Esophagus (tissue), 2 donors: ENCODE data around the gene MORN3. TPM values are rescaled to one million over a fixed set of nuclear protein-coding genes. Genes with fewer than 3 reads are reported as not detected.
"Not testable (repeated sequence)": the region's sequence is repeated elsewhere in the genome, so short reads cannot be mapped to it uniquely, and the experiment has no call there.

Source experiments
- H3K27ac ChIP-seq, 2 donors: one replicate each; pipeline ENCODE4 v1.5.1; 2013; ENCODE audit warnings: low read depth in 2 of 2, mild to moderate bottlenecking in 2 of 2, inconsistent platforms in 1 of 2, low read length in 1 of 2, moderate library complexity in 1 of 2
- H3K27me3 ChIP-seq, 2 donors: one replicate each; pipeline ENCODE4 v1.6.1; 2013; ENCODE audit warnings: low read length in 2 of 2, control low read depth in 1 of 2, mild to moderate bottlenecking in 1 of 2; ENCODE audit not compliant: insufficient read depth in 2 of 2, control insufficient read depth in 1 of 2
- H3K36me3 ChIP-seq, 2 donors: one replicate each; pipeline ENCODE4 v1.6.1; 2013; ENCODE audit warnings: low read length in 1 of 2; ENCODE audit not compliant: control insufficient read depth in 2 of 2, insufficient read depth in 2 of 2
- H3K4me1 ChIP-seq, 2 donors: one replicate each; pipeline ENCODE4 v1.6.1; 2013; ENCODE audit warnings: low read length in 1 of 2; ENCODE audit not compliant: control insufficient read depth in 2 of 2, insufficient read depth in 2 of 2
- H3K4me3 ChIP-seq, 2 donors: one replicate each; pipeline ENCODE4 v1.5.1; 2013; ENCODE audit warnings: low read length in 2 of 2, mild to moderate bottlenecking in 2 of 2, low read depth in 1 of 2, moderate library complexity in 1 of 2
- H3K9me3 ChIP-seq, 2 donors: one replicate each; pipeline ENCODE4 v1.6.1; 2013; ENCODE audit warnings: mild to moderate bottlenecking in 2 of 2, low read depth in 1 of 2, low read length in 1 of 2, moderate library complexity in 1 of 2; ENCODE audit not compliant: control insufficient read depth in 2 of 2, insufficient read depth in 1 of 2
- WGBS, 2 donors: extraction: QIAGEN DNeasy Blood & Tissue Kit; methylation state at CpG; one replicate each; pipeline ENCODE4 v1.1.7; 2013; 5-methylcytosine and 5-hydroxymethylcytosine counted together
- polyA plus RNA-seq, 2 donors: library from polyadenylated mRNA; stranded (reverse); fragments of 200-250 nt; gene quantifications; one replicate each; pipeline ENCODE4 v1.2.3, GENCODE V29; 2013
- donor health status: healthy with polysubstance abuse.
- donor health status: Bipolar disorder and iron deficiency.

MORN3 gene
- polyA plus RNA-seq, 2 donors: 0.12 to 0.13 TPM

- Histone ChIP-seq H3K4me3 (no peak overlapping the region), H3K4me1 (no peaks in the 10 kb centered on the region), H3K27me3 (no peaks in the 10 kb centered on the region), H3K9me3 (no peaks in the 10 kb centered on the region), H3K27ac (no peak overlapping the region), H3K36me3 (no peaks in the 10 kb centered on the region)
- 72 to 74% methylated on average over 7 of the region's 7 CpGs for WGBS, 2 donors
Observed at GRCh38 chr12:121693155-121693687, 23.8 kb upstream of the MORN3 start.

DNA sequence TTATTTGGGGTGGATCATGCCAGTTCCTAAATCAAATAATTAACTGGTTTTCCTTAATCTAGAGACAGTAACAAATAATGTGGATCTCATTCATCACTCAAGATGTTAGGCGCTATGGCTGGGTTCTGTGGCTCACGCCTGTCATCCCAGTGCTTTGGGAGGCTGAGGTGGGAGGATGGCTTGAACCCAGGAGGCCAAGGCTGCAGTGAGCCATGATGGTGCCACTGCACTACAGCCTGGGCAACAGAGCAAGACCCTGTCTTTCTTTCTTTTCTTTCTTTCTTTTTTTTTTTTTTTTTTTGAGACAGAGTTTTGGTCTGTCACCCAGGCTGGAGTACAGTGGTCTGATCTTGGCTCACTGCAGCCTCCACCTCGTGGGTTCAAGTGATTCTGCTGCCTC is 23.3 kb upstream of the MORN3 start:
- not testable (repeated sequence) for H3K36me3 ChIP-seq, H3K9me3 ChIP-seq, H3K4me1 ChIP-seq, H3K27ac ChIP-seq, H3K4me3 ChIP-seq, H3K27me3 ChIP-seq
- 71 to 75% methylated on average over 3 of the region's 3 CpGs for WGBS, 2 donors

GRCh38 chr12:121689430-121689829 is 20.0 kb upstream of the MORN3 start:
- WGBS, 2 donors: 93 to 97% methylated on average over 2 of the region's 2 CpGs
- H3K27me3 ChIP-seq: no peaks in the 10 kb centered on the region
- no peak overlapping the region for H3K27ac ChIP-seq
- no peak overlapping the region for H3K4me3 ChIP-seq
- no peaks in the 10 kb centered on the region for H3K9me3 ChIP-seq
- H3K36me3 ChIP-seq: no peaks in the 10 kb centered on the region
- no peaks in the 10 kb centered on the region for H3K4me1 ChIP-seq

GRCh38 chr12:121688966-121689365 is 19.5 kb upstream of the MORN3 start:
- 61 to 63% methylated on average over 3 of the region's 3 CpGs for WGBS, 2 donors
- H3K27ac ChIP-seq: no peak overlapping the region
- no peaks in the 10 kb centered on the region for H3K4me1 ChIP-seq
- H3K27me3 ChIP-seq: no peaks in the 10 kb centered on the region
- H3K9me3 ChIP-seq: no peaks in the 10 kb centered on the region
- H3K4me3 ChIP-seq: no peak overlapping the region
- no peaks in the 10 kb centered on the region for H3K36me3 ChIP-seq

DNA sequence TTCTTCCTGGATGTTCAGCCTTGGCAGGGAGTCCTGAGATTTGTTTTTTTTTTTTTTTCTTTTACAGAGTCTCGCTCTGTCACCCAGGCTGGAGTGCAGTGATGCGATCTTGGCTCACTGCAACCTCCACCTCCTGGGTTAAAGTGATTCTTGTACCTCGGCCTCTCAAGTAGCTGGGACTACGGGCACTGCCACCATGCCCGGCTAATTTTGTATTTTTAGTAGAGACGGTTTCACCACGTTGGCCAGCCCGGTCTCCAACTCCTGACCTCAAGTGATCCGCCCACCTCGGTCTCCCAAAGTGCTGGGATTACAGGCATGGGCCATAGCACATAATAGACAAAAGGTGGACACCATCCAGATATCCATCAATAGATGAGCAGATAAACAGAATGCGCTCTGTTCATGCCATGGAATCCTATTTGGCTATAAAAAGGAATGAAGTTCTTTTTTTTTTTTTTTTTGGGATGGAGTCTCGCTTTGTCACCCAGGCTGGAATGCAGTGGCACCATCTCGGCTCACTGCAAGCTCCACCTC is 10.3 kb upstream of the MORN3 start:
- H3K4me1 ChIP-seq, H3K9me3 ChIP-seq, H3K27ac ChIP-seq, H3K36me3 ChIP-seq, H3K27me3 ChIP-seq, H3K4me3 ChIP-seq: not testable (repeated sequence)
- WGBS, 2 donors: 79 to 84% methylated on average over 12 of the region's 13 CpGs

DNA sequence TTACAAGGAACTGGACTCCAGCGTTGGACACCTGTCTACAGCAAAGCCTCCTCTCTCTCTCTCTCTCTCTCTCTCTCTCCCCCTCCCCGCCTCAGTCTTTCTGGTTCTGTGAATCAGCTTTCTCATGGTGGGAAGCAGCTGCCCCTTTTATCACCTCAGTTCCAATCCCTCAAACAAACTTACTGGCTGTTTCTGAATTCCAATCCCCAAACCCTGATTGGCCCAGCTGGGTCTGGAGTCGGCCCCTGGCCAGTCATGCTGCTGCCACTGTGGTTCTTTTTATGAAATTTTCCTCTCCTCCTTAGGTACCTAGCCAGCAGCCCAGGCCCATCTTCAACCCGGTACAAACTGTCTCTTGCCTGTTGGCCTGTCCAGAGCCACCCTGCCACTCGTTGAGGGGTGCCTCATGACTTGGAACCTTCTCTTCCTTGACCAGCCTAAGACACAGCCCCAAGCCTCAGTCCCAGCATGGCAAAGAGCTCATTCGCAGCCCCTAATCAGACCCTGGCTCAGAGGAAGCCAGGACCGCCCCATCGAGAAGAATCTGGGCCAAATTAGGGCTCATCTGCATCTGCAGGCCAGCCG is 9.4 kb upstream of the MORN3 start:
- no peaks in the 10 kb centered on the region for H3K27me3 ChIP-seq
- H3K4me1 ChIP-seq: no peaks in the 10 kb centered on the region
- no peak overlapping the region for H3K27ac ChIP-seq
- H3K36me3 ChIP-seq: no peaks in the 10 kb centered on the region
- H3K9me3 ChIP-seq: no peaks in the 10 kb centered on the region
- WGBS, 2 donors: 70% methylated on average over 9 of the region's 9 CpGs
- no peak overlapping the region for H3K4me3 ChIP-seq

DNA sequence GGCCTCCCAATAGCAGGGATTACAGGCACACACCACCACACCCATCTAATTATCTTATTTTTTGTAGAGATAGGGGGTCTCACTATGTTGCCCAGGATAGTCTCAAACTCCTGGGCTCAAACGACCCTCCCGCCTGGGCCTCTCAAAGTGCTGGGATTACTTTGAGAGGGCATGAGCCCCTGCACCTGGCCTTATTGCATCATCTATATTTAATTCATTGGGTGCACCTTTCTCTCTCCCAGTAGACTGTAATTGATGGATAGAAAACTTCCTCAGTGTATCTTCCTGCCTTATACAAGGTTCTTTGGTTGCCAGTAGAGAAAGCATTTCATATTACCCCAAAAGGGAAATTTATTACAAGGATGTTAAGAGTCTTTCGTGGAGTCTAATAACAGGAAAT is 8.9 kb upstream of the MORN3 start:
- no peaks in the 10 kb centered on the region for H3K36me3 ChIP-seq
- no peaks in the 10 kb centered on the region for H3K9me3 ChIP-seq
- no peaks in the 10 kb centered on the region for H3K27me3 ChIP-seq
- H3K4me1 ChIP-seq: no peaks in the 10 kb centered on the region
- no peak overlapping the region for H3K4me3 ChIP-seq
- no peak overlapping the region for H3K27ac ChIP-seq
- 83 to 90% methylated on average over 3 of the region's 3 CpGs for WGBS, 2 donors

GRCh38 chr12:121676190-121676589 is 6.7 kb upstream of the MORN3 start:
- Histone ChIP-seq H3K4me3 (no peak overlapping the region), H3K27ac (no peak overlapping the region), H3K4me1 (peaks cover 0 to 5% of the 10 kb centered on the region in 2 donors), H3K9me3 (no peaks in the 10 kb centered on the region), H3K36me3 (no peaks in the 10 kb centered on the region), H3K27me3 (no peaks in the 10 kb centered on the region)
- 93 to 94% methylated on average over 5 of the region's 5 CpGs for WGBS, 2 donors

- H3K4me3 ChIP-seq: peak overlapping the region; percentile 36 to 37
- 35 to 41% methylated on average over 12 of the region's 12 CpGs for WGBS, 2 donors
- H3K9me3 ChIP-seq: no peaks in the 10 kb centered on the region
- no peaks in the 10 kb centered on the region for H3K36me3 ChIP-seq
- H3K27ac ChIP-seq: peak overlapping the region in 1 of 2 donors; percentile 56
- peaks cover 0 to 8% of the 10 kb centered on the region in 2 donors for H3K4me1 ChIP-seq
- H3K27me3 ChIP-seq: no peaks in the 10 kb centered on the region
Observed at GRCh38 chr12:121673013-121673511, 3.6 kb upstream of the MORN3 start.
